Tibial artery (tissue), 4 donors: ENCODE data around the gene RHD.
A peak's percentile ranks its signal among the peaks of the same experiment; 100 is the strongest.

Experiments used
- DNase-seq, 2 donors: peaks; one replicate each; pipeline ENCODE4 v3.0.0-alpha.2; 2019
- H3K27ac ChIP-seq, 2 donors: fragments of 200-600 bp; sonication (generic) in 1 of 2; 1 replicate in 1 of 2; 2 replicates in 1 of 2; pipeline ENCODE4 v1.5.1; 2018 to 2019; ENCODE audit warnings: mild to moderate bottlenecking in 1 of 2
- H3K27me3 ChIP-seq, 2 donors: fragments of 200-600 bp; sonication (generic) in 1 of 2; one replicate each; pipeline versions ENCODE4 v1.5.1 to v1.6.0; 2016 to 2019
- H3K36me3 ChIP-seq, 3 donors: fragments of 200-600 bp; sonication (generic) in 2 of 3; one replicate each; pipeline ENCODE4 v1.5.1; 2016 to 2019; ENCODE audit warnings: mild to moderate bottlenecking in 2 of 3
- H3K4me1 ChIP-seq, 4 donors: fragments of 200-600 bp; sonication (generic) in 2 of 4; 1 replicate in 3 of 4; 2 replicates in 1 of 4; pipeline ENCODE4 v1.5.1; 2016 to 2019
- H3K4me3 ChIP-seq, 2 donors: fragments of 200-600 bp; sonication (generic) in 1 of 2; 1 replicate in 1 of 2; 2 replicates in 1 of 2; pipeline ENCODE4 v1.5.1; 2018 to 2019; ENCODE audit warnings: mild to moderate bottlenecking in 2 of 2
- H3K9me3 ChIP-seq, 3 donors: fragments of 200-600 bp; sonication (generic) in 1 of 3; one replicate each; pipeline ENCODE4 v1.5.1; 2016 to 2019
- CTCF ChIP-seq, 2 experiments: fragments of 200-600 bp in 1 of 2; fragments of 450-650 bp in 1 of 2; IDR thresholded peaks; one replicate each; pipeline ENCODE4 v1.5.1; 2017 to 2019; ENCODE audit warnings: antibody characterized with exemption in 2 of 2, mild to moderate bottlenecking in 1 of 2, moderate library complexity in 1 of 2
- intact Hi-C: fragments of 100-400 bp; cut with DNase I; formaldehyde crosslinking; loops from one replicate; pipeline ENCODE4 v1.15.0; 2023; ENCODE audit warnings: low total_unique reads

Gene RHD

GRCh38 chr1:25245809-25246599, 26.3 kb upstream of the RHD start:
- no peak for DNase-seq
- peaks cover 0 to 43% (median 28%) of the 10 kb centered on the region in 4 donors for H3K4me1 ChIP-seq
- no peaks in the 10 kb centered on the region for H3K9me3 ChIP-seq
- peak overlapping the region; percentile 97 to 99 for H3K27ac ChIP-seq
- intact Hi-C loops, result no loop called here
- H3K27me3 ChIP-seq, result no peaks in the 10 kb centered on the region
- peaks cover 40 to 51% (median 41%) of the 10 kb centered on the region in 3 donors for H3K36me3 ChIP-seq
- no peak for TF ChIP-seq CTCF (IDR thresholded peaks at IDR 0.05)
- peak overlapping the region; percentile 77 to 78 for H3K4me3 ChIP-seq

- Histone ChIP-seq H3K9me3 (no peaks in the 10 kb centered on the region), H3K27ac (peak overlapping the region; percentile 97 to 99), H3K36me3 (peaks cover 36 to 45% (median 36%) of the 10 kb centered on the region in 3 donors), H3K4me1 (peaks cover 0 to 37% (median 25%) of the 10 kb centered on the region in 4 donors), H3K27me3 (no peaks in the 10 kb centered on the region), H3K4me3 (peak overlapping the region; percentile 77 to 78)
- DNase-seq, result peak in 1 of 2 donors; percentile 74
- intact Hi-C loops, result no loop called here
- no peak for TF ChIP-seq CTCF (IDR thresholded peaks at IDR 0.05)
Measured at GRCh38 chr1:25246600-25247023, 25.7 kb upstream of the RHD start.

- peak within 1 kb of the TSS; percentile 77 to 78 for H3K4me3 ChIP-seq
- peaks cover 0 to 34% (median 25%) of the 10 kb centered on the region in 4 donors for H3K4me1 ChIP-seq
- intact Hi-C loops, result no loop called here
Measured at GRCh38 chr1:25247024-25247828, 25.1 kb upstream of the RHD start, which contains the start of gene RSRP1. Gene RSRP1 (minus strand): TSS chr1:25247454. CDS start chr1:25246963, 491 bp downstream.

GRCh38 chr1:25247829-25248754, 24.2 kb upstream of the RHD start:
- Histone ChIP-seq H3K4me1 (peaks cover 0 to 34% (median 25%) of the 10 kb centered on the region in 4 donors), H3K9me3 (no peaks in the 10 kb centered on the region), H3K36me3 (peaks cover 21 to 30% (median 21%) of the 10 kb centered on the region in 3 donors), H3K4me3 (peak overlapping the region; percentile 77 to 78), H3K27ac (peak overlapping the region; percentile 97 to 99), H3K27me3 (no peaks in the 10 kb centered on the region)
- DNase-seq, result no peak
- intact Hi-C loops, result no loop called here
- TF ChIP-seq CTCF (IDR thresholded peaks at IDR 0.05), result no peak

More at GRCh38 chr1:25247024-25247828, 25.1 kb upstream of the RHD start, which contains the start of gene RSRP1:
- Histone ChIP-seq H3K27ac (peak within 1 kb of the TSS; percentile 97 to 99), H3K9me3 (no peaks in the 10 kb centered on the region), H3K36me3 (peaks cover 29 to 39% (median 30%) of the 10 kb centered on the region in 3 donors), H3K27me3 (no peaks in the 10 kb centered on the region)
- peak; percentile 99 to 100 for DNase-seq
- TF ChIP-seq CTCF (IDR thresholded peaks at IDR 0.05), result peak in 1 of 2 experiments; percentile 21

GRCh38 chr1:25253911-25254310, 18.4 kb upstream of the RHD start:
- H3K36me3 ChIP-seq, result no peaks in the 10 kb centered on the region
- no peaks in the 10 kb centered on the region for H3K9me3 ChIP-seq
- no peak overlapping the region for H3K4me3 ChIP-seq
- DNase-seq, result no peak
- TF ChIP-seq CTCF (IDR thresholded peaks at IDR 0.05), result no peak
- peaks cover 0 to 25% (median 7%) of the 10 kb centered on the region in 4 donors for H3K4me1 ChIP-seq
- H3K27me3 ChIP-seq, result no peaks in the 10 kb centered on the region
- no peak overlapping the region for H3K27ac ChIP-seq
- intact Hi-C loops, result loop anchor here (5.0 kb wide), 1 partner anchor 88 kb away; no protein-coding TSS in a partner anchor
